SK-N-SH treated with all-trans-retinoic acid at 6 μM for 48 hours (cell line): ENCODE data around the gene FOXN3.

Experiments
- ARNTL ChIP-seq: fragments of 450-650 bp; formaldehyde crosslinking; IDR thresholded peaks from 2 replicates; pipeline ENCODE4 v1.5.0; 2020; ENCODE audit warnings: low read depth, mild to moderate bottlenecking, moderate library complexity, borderline replicate concordance
- PATZ1 ChIP-seq: fragments of 250-450 bp; sonication (Bioruptor Pico); IDR thresholded peaks from 2 replicates; pipeline ENCODE4 v1.8.0; 2020; ENCODE audit warnings: mild to moderate bottlenecking, moderate library complexity, borderline replicate concordance
- RARB ChIP-seq: fragments of 250-450 bp; sonication (Bioruptor Pico); IDR thresholded peaks from 2 replicates; pipeline ENCODE4 v1.8.0; 2021; ENCODE audit warnings: mild to moderate bottlenecking, moderate library complexity
- TCF4 ChIP-seq: fragments of 250-450 bp; sonication (Bioruptor Pico); IDR thresholded peaks from 2 replicates; pipeline ENCODE4 v1.8.0; 2021; ENCODE audit warnings: mild to moderate bottlenecking, moderate library complexity, borderline replicate concordance

DNA sequence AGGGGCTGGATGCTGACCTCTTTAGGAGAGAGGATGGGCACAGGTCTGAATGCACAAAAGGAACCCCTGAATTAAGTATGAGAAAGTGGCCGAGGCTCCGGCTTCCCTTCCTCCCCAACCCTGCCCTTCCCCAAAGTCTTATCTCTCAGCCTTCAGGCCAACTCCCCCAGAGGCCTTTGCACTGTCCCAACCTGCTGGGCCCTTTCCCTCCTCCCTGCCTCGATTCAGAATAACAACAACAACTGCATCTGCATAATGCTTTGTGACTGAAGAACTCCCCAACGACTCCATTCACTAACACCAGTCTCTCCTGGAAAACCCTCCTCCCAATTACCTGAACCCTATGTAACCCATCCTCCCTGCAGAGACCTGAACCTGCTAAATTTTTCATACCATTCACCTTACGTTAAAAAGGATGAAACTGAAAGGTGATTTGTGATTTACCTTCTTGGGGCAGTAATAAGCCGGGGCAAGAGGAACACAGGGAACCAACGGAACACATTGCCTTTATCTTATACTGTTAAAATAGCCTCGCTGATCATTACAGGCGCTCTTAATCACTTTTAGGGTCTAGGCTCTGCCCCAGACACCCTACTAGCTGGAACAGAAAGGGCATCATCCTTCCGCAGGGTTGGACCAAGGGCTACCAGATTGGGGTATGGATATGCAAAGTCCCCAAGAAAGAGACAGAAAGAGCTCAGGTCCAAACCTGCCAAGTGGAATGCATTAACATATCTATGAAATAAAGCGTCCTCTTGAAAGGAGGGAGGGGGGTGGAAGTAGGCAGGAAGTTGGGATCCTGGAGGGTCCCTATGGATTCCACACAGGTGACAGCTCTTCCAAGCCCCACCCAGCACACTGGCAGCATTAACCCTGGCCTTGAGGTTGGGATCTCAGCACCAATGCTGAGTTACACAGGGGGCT lies 24.2 kb upstream of the FOXN3 start:
- TF ChIP-seq ARNTL (CRISPR knock-in tag) = no peak
- no peak for TF ChIP-seq PATZ1 (CRISPR knock-in tag)
- no peak for TF ChIP-seq RARB (CRISPR knock-in tag)
- no peak for TF ChIP-seq TCF4
